Fibroblast of pulmonary artery (primary cell): ENCODE data around the gene EYA2.

ENCODE experiments used
- DNase-seq: peaks from one replicate; pipeline ENCODE4 v3.0.0-alpha.2; 2010; ENCODE audit warnings: low read depth
- H3K4me3 ChIP-seq: replicated peaks from 2 replicates; pipeline ENCODE4 v1.5.1; 2011; ENCODE audit warnings: low read depth, mild to moderate bottlenecking, control low read depth, low read length, moderate library complexity
- TF ChIP-seq, protein P1 (sequence below): IDR thresholded peaks from 2 replicates; pipeline ENCODE4 v1.5.1; 2011; ENCODE audit warnings: mild to moderate bottlenecking, control low read depth, low read length, inconsistent platforms; ENCODE audit errors: missing control alignments

EYA2 gene

DNA sequence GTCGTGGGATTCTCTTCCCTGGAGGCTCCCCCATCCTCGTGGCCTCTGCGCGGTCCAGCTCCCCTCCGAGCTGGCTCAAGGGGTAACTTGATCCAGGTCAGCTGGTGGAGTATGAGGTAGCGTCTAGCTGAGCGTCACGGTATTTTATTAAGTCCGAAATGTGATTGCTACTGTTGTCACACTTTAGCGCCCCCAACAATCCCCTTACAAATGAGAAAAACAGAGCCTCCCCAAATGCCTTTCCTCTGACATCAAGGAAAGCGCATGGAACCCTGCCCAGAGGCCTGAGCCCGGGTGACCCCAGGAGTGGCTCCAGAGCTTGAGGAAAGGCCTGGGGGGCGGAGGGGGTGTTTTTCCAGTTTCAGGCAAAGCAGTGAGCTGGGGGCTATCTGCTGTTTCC is 269.5 kb downstream of the EYA2 start:
- TF ChIP-seq, protein P1, sequence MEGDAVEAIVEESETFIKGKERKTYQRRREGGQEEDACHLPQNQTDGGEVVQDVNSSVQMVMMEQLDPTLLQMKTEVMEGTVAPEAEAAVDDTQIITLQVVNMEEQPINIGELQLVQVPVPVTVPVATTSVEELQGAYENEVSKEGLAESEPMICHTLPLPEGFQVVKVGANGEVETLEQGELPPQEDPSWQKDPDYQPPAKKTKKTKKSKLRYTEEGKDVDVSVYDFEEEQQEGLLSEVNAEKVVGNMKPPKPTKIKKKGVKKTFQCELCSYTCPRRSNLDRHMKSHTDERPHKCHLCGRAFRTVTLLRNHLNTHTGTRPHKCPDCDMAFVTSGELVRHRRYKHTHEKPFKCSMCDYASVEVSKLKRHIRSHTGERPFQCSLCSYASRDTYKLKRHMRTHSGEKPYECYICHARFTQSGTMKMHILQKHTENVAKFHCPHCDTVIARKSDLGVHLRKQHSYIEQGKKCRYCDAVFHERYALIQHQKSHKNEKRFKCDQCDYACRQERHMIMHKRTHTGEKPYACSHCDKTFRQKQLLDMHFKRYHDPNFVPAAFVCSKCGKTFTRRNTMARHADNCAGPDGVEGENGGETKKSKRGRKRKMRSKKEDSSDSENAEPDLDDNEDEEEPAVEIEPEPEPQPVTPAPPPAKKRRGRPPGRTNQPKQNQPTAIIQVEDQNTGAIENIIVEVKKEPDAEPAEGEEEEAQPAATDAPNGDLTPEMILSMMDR, result no peak
- no peak for DNase-seq
- H3K4me3 ChIP-seq, result no peak overlapping the region

DNA sequence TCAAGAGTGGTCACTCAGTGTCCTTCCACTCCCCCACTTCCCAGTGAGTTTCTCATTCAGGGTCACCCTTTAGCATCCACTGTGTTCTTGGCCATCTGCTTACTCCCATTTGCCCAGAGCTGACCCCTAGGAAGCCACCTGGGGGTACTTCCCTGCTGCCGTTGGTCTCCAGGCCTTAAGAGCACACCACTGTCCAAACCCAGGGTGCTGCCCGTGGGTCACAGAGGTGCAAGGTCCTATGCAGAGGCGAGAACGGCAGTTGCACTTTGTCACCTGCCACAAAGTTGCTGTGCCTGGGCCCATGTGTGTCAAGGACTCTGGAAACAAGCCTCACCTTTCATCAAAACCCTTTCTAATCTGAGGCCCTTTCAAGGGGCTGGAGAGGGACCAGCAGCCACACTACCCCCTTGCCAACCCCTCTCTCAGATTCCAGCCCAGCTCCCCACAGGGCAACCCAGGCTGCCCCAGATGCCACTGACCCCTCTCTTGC is 270.8 kb downstream of the EYA2 start:
- DNase-seq, result no peak

DNA sequence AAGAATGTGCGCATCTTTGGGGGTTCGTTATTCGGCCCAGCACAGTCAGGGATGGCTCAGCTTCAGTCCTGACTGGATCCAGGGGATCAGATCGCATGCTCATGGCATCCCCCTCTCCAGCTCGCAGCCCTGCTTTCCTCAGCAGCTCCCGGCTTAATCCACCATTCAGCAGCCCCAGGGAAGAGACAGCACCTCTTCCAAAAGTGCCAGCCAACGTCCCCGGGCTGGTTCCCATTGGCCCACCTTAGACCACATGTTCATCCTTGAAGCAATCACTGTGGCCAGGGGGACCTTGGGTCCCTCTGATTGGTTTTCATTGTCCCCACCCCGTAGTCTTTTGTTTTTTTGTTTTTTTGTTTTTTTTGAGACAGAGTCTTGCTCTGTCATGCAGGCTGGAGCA is 273.2 kb downstream of the EYA2 start:
- TF ChIP-seq, protein P1, result no peak
- no peak overlapping the region for H3K4me3 ChIP-seq
- DNase-seq, result no peak

More for the DNA sequence above, 270.8 kb downstream of the EYA2 start:
- no peak overlapping the region for H3K4me3 ChIP-seq
- TF ChIP-seq, protein P1, result no peak

DNA sequence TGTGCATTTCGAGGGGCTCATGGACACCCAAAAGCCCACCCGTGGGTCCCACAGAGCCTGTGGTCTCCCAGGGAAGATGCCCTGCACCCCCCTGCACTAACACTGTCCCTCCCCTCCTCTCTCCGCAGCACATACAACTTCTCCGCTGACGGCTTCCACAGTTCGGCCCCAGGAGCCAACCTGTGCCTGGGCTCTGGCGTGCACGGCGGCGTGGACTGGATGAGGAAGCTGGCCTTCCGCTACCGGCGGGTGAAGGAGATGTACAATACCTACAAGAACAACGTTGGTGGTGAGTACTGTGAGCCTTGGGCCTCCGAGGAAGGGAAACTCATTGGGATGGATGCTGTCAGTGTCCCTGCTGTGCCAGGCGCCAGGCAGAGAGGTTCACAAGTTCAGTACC is 277.9 kb downstream of the EYA2 start:
- no peak overlapping the region for H3K4me3 ChIP-seq
- TF ChIP-seq, protein P1, result no peak
- no peak for DNase-seq

DNA sequence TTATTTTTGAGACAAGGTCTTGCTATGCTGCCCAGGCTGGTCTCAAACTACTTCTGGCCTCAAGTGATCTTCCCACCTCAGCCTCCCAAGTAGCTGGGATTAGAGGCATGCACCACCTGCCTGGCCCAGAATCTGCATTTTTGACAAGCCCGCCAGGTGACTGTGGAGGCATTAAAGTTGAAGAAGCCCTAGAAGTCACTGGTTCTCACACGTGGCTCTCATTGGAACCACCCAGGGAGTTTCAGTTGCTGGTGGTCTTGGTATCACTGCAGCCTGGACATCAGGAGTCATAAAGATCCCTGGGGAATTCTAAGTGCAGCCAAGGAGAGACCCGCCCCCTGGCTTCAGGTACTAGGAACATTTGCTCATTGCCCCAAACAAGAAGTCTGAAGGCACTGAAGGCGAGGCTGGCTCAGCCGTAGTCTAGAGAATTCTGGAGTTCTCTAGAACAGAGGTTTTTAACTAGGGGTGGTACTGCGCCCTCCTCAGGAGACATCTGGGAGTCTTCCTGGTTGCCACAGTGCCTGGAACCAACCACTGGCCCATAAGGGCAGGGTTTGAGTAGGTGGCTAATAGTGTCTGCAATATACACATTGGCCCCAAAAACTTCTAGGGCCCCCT is 279.1 kb downstream of the EYA2 start:
- TF ChIP-seq, protein P1, result peak; percentile 2
- no peak for DNase-seq
- no peak overlapping the region for H3K4me3 ChIP-seq

DNA sequence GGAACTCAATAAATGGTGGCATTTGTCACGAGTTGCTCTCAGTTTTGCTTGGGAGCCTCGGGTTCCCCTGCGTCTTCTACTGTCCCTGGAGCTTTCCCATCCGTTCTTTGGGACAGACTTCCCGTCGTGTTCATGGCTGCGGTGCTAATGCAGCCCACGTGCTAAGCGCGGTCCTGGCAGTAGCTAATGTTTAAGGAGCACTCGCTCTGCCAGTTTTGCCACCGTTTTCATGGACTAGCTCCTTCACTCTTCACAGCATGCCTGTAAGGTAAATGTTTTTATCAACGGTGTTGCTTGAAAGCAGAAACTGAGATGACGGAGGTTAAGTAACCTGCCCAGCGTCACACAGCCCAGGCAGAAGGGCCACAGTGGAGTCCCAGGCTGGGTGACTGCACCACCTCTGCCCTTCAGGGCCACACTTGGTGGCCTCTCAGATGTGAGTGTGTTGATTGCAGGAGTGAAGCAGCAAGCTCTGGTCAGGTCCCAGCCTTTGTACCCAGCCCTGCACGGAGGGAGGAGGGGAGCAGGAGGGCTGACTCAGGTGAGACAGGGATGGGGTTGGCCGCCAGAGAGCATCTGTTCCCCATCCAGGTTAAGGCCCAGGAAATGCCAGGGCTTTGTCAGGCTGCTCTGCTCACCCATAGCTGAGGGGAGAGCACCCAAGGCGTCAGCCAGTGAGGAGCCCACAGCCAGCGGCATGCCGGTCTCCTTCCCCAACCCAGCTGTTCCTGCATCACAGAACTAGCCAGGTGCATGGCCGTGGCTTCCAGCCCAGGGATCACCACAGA is 280.0 kb downstream of the EYA2 start:
- DNase-seq, result no peak
- TF ChIP-seq, protein P1, result no peak
- H3K4me3 ChIP-seq, result no peak overlapping the region
